Measurements from ENCODE around the gene KRT12. TPM values are rescaled to one million over a fixed set of nuclear protein-coding genes. Genes with fewer than 3 reads are reported as not detected.
"Not testable (repeated sequence)": the region's sequence is repeated elsewhere in the genome, so short reads cannot be mapped to it uniquely, and the experiment has no call there.

The KRT12 gene
- total RNA-seq, 6 experiments from 2014 or later, result not detected

GRCh38 chr17:40862985-40863733 is 3.9 kb downstream of the KRT12 start:
- ATAC-seq (no peak), DNase-seq (no peak)
- 45% methylated on average over 34 of the region's 39 CpGs for WGBS (ENCODE audit: insufficient coverage, low coverage, low lambda C conversion rate, missing lambda C conversion rate)
- no peaks in the 10 kb centered on the region for H3K36me3 ChIP-seq
- TF ChIP-seq CTCF (IDR thresholded peaks at IDR 0.05) (no peak), POLR2A (IDR thresholded peaks at IDR 0.05) (no peak)
- no peak overlapping the region for H3K4me3 ChIP-seq
- no peak overlapping the region for H3K27ac ChIP-seq
- intact Hi-C loops (cut with DNase I), result no loop called here
- H3K9me3 ChIP-seq, result no peaks in the 10 kb centered on the region
- H3K4me1 ChIP-seq, result no peaks in the 10 kb centered on the region
- no peaks in the 10 kb centered on the region for H3K27me3 ChIP-seq

GRCh38 chr17:40859536-40859935 is 7.5 kb downstream of the KRT12 start:
- H3K27me3 ChIP-seq, result no peaks in the 10 kb centered on the region
- H3K4me1 ChIP-seq, result no peaks in the 10 kb centered on the region
- H3K4me3 ChIP-seq, result no peak overlapping the region
- intact Hi-C loops (cut with DNase I), result no loop called here
- TF ChIP-seq POLR2A (IDR thresholded peaks at IDR 0.05) (no peak), CTCF (IDR thresholded peaks at IDR 0.05) (no peak)
- DNase-seq, result no peak
- WGBS (ENCODE audit: insufficient coverage, low coverage, low lambda C conversion rate, missing lambda C conversion rate), result 73% methylated on average over 2 of the region's 2 CpGs
- no peaks in the 10 kb centered on the region for H3K36me3 ChIP-seq
- H3K27ac ChIP-seq, result no peak overlapping the region
- H3K9me3 ChIP-seq, result no peaks in the 10 kb centered on the region
- ATAC-seq, result no peak

- WGBS (ENCODE audit: insufficient coverage, low coverage, low lambda C conversion rate, missing lambda C conversion rate), result 70% methylated on average over 2 of the region's 2 CpGs
- H3K4me1 ChIP-seq; H3K9me3 ChIP-seq; ATAC-seq; H3K27ac ChIP-seq; H3K36me3 ChIP-seq; H3K27me3 ChIP-seq; intact Hi-C loops (cut with DNase I); DNase-seq; H3K4me3 ChIP-seq: not testable (repeated sequence)
Observed at GRCh38 chr17:40858667-40859066, 8.4 kb downstream of the KRT12 start.

- no peak for TF ChIP-seq CTCF (IDR thresholded peaks at IDR 0.05)
- no peak for TF ChIP-seq POLR2A (IDR thresholded peaks at IDR 0.05)
- DNase-seq, result no peak
- Histone ChIP-seq H3K4me3 (no peak overlapping the region), H3K4me1 (no peaks in the 10 kb centered on the region), H3K27me3 (no peaks in the 10 kb centered on the region), H3K9me3 (no peaks in the 10 kb centered on the region), H3K27ac (no peak overlapping the region), H3K36me3 (no peaks in the 10 kb centered on the region)
- intact Hi-C loops (cut with DNase I), result no loop called here
- 57% methylated on average over 5 of the region's 5 CpGs for WGBS (ENCODE audit: insufficient coverage, low coverage, low lambda C conversion rate, missing lambda C conversion rate)
- no peak for ATAC-seq
Observed at GRCh38 chr17:40857535-40857934, 9.5 kb downstream of the KRT12 start.

- no peaks in the 10 kb centered on the region for H3K9me3 ChIP-seq
- H3K27ac ChIP-seq, result no peak overlapping the region
- H3K27me3 ChIP-seq, result no peaks in the 10 kb centered on the region
- intact Hi-C loops (cut with DNase I), result no loop called here
- DNase-seq (no peak), ATAC-seq (peak in 1 of 4 donors; percentile 68)
- H3K36me3 ChIP-seq, result no peaks in the 10 kb centered on the region
- TF ChIP-seq POLR2A (IDR thresholded peaks at IDR 0.05), result no peak
- TF ChIP-seq CTCF (IDR thresholded peaks at IDR 0.05), result no peak
- WGBS (ENCODE audit: insufficient coverage, low coverage, low lambda C conversion rate, missing lambda C conversion rate), result 43% methylated on average over 6 of the region's 6 CpGs
- H3K4me3 ChIP-seq, result no peak overlapping the region
- no peaks in the 10 kb centered on the region for H3K4me1 ChIP-seq
Observed at GRCh38 chr17:40854175-40854814, 12.7 kb downstream of the KRT12 start.

All from right lobe of liver (tissue), 6 donors.